Measurements from ENCODE around the gene IFIT1B.

GRCh38 chr10:89399956-89400355 is 22.1 kb downstream of the IFIT1B start:
- TF ChIP-seq POLR2A (IDR thresholded peaks at IDR 0.05; ENCODE audit: low read depth, low read length) (no peak), CEBPB (IDR thresholded peaks at IDR 0.05; ENCODE audit: borderline replicate concordance in 1 of 2, low read depth in 2 of 2, low read length in 2 of 2) (no peak), RCOR1 (conservative IDR thresholded peaks at IDR 0.05; ENCODE audit: low read depth, low read length) (no peak), CTCF (IDR thresholded peaks at IDR 0.05 in 2 of 3, conservative IDR thresholded peaks at IDR 0.05 in 1 of 3; ENCODE audit: control insufficient read depth in 2 of 3, extremely low read depth in 1 of 3, insufficient read depth in 1 of 3, low read depth in 3 of 3, low read length in 3 of 3) (no peak), EZH2 (IDR thresholded peaks at IDR 0.05; ENCODE audit: borderline replicate concordance, control insufficient read depth, low read depth, low read length) (no peak), JUNB (IDR thresholded peaks at IDR 0.05) (no peak)
